Sigmoid colon (tissue), 7 donors: ENCODE data around the gene PACS1. TPM values are rescaled to one million over a fixed set of nuclear protein-coding genes. Genes with fewer than 3 reads are reported as not detected.
"Not testable (repeated sequence)": the region's sequence is repeated elsewhere in the genome, so short reads cannot be mapped to it uniquely, and the experiment has no call there.

Experiments used
- DNase-seq: peaks from one replicate; pipeline ENCODE4 v3.0.0-alpha.2; 2019
- H3K27ac ChIP-seq, 4 donors: fragments of 200-600 bp; sonication (generic); one replicate each; pipeline ENCODE4 v1.5.1; 2016 to 2019; ENCODE audit warnings: mild to moderate bottlenecking in 1 of 4
- H3K27me3 ChIP-seq, 3 donors: fragments of 200-600 bp; sonication (generic); one replicate each; pipeline ENCODE4 v1.5.1; 2019; ENCODE audit warnings: mild to moderate bottlenecking in 1 of 3
- H3K36me3 ChIP-seq, 4 donors: fragments of 200-600 bp; sonication (generic); one replicate each; pipeline ENCODE4 v1.5.1; 2016 to 2019
- H3K4me1 ChIP-seq, 4 donors: fragments of 200-600 bp; sonication (generic); one replicate each; pipeline ENCODE4 v1.5.1; 2017 to 2019
- H3K4me3 ChIP-seq, 4 donors: fragments of 200-600 bp; sonication (generic); one replicate each; pipeline ENCODE4 v1.5.1; 2017 to 2019; ENCODE audit warnings: mild to moderate bottlenecking in 2 of 4, moderate library complexity in 1 of 4
- H3K9me3 ChIP-seq, 4 donors: fragments of 200-600 bp in 3 of 4; sonication (generic) in 3 of 4; one replicate each; pipeline versions ENCODE4 v1.5.1 to v1.6.1; 2013 to 2019
- EP300 ChIP-seq, 4 donors: sonication (generic); formaldehyde crosslinking; IDR thresholded peaks; one replicate each; pipeline ENCODE4 v1.6.1; 2017; ENCODE audit warnings: antibody characterized with exemption in 4 of 4
- POLR2A ChIP-seq, 2 donors: fragments of 450-650 bp; IDR thresholded peaks; one replicate each; pipeline ENCODE4 v1.6.1; 2016; ENCODE audit warnings: antibody characterized with exemption in 2 of 2, mild to moderate bottlenecking in 2 of 2, moderate library complexity in 2 of 2
- POLR2AphosphoS5 ChIP-seq, 4 donors: sonication (generic); formaldehyde crosslinking; IDR thresholded peaks; one replicate each; pipeline ENCODE4 v1.6.1; 2017; ENCODE audit warnings: antibody characterized with exemption in 4 of 4
- WGBS, 2 donors: extraction: QIAGEN DNeasy Blood & Tissue Kit; methylation state at CpG; one replicate each; pipeline ENCODE4 v1.1.7; 2013; 5-methylcytosine and 5-hydroxymethylcytosine counted together
- intact Hi-C: fragments of 100-400 bp; cut with DNase I; formaldehyde crosslinking; loops from one replicate; pipeline ENCODE4 v1.15.1; 2023
- polyA plus RNA-seq, 3 donors: library from polyadenylated mRNA; stranded (reverse); fragments of 200-250 nt; gene quantifications; one replicate each; pipeline ENCODE4 v1.2.3, GENCODE V29; 2013
- total RNA-seq, 4 donors: library from RNA; depleted of rRNA; stranded (reverse); fragments of >200 nt; gene quantifications; one replicate each; pipeline ENCODE4 v1.1.0, GENCODE V29; 2016
- TF ChIP-seq, protein P1 (sequence below), 4 experiments: fragments of 450-650 bp in 3 of 4; fragments of 200-600 bp in 1 of 4; IDR thresholded peaks; one replicate each; pipeline ENCODE4 v1.5.1; 2016 to 2019; ENCODE audit warnings: antibody characterized with exemption in 4 of 4, mild to moderate bottlenecking in 3 of 4, moderate library complexity in 2 of 4
- donor health status: healthy with polysubstance abuse.
- donor health status: Bipolar disorder and iron deficiency.
- donor health status: healthy.

The PACS1 gene
- total and polyA plus RNA-seq, 7 donors, result 2.1 to 75.9 (median 22.8) TPM

DNA sequence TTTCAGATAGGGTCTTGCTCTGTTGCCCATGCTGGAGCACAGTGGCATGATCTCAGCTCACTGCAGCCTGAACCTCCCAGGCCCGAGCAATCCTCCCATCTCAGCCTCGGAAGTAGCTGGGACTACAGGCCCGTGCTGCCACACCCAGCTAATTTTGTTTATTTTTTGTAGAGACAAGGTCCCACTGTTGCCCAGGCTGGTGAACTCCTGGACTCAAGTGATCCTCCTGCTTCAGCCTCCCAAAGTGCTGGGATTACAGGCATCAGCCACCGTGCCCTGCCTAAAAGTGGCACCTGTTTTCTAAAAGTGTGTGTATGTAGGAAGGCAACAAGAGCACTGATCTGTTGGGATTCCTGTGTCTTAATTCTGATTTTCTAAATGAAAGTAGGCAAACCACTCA, 20.2 kb downstream of the PACS1 start:
- Histone ChIP-seq H3K27me3 (no peaks in the 10 kb centered on the region), H3K4me3 (no peak overlapping the region), H3K27ac (no peak overlapping the region), H3K36me3 (no peaks in the 10 kb centered on the region), H3K4me1 (peaks cover 0 to 2% (median under 1%) of the 10 kb centered on the region in 4 donors), H3K9me3 (no peaks in the 10 kb centered on the region)
- intact Hi-C loops, result no loop called here
- 50 to 83% methylated on average over 4 of the region's 4 CpGs for WGBS, 2 donors
- TF ChIP-seq POLR2A (IDR thresholded peaks at IDR 0.05) (no peak), EP300 (IDR thresholded peaks at IDR 0.05) (no peak), POLR2AphosphoS5 (IDR thresholded peaks at IDR 0.05) (no peak)
- TF ChIP-seq, protein P1, sequence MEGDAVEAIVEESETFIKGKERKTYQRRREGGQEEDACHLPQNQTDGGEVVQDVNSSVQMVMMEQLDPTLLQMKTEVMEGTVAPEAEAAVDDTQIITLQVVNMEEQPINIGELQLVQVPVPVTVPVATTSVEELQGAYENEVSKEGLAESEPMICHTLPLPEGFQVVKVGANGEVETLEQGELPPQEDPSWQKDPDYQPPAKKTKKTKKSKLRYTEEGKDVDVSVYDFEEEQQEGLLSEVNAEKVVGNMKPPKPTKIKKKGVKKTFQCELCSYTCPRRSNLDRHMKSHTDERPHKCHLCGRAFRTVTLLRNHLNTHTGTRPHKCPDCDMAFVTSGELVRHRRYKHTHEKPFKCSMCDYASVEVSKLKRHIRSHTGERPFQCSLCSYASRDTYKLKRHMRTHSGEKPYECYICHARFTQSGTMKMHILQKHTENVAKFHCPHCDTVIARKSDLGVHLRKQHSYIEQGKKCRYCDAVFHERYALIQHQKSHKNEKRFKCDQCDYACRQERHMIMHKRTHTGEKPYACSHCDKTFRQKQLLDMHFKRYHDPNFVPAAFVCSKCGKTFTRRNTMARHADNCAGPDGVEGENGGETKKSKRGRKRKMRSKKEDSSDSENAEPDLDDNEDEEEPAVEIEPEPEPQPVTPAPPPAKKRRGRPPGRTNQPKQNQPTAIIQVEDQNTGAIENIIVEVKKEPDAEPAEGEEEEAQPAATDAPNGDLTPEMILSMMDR (IDR thresholded peaks at IDR 0.05), result no peak
- no peak for DNase-seq

DNA sequence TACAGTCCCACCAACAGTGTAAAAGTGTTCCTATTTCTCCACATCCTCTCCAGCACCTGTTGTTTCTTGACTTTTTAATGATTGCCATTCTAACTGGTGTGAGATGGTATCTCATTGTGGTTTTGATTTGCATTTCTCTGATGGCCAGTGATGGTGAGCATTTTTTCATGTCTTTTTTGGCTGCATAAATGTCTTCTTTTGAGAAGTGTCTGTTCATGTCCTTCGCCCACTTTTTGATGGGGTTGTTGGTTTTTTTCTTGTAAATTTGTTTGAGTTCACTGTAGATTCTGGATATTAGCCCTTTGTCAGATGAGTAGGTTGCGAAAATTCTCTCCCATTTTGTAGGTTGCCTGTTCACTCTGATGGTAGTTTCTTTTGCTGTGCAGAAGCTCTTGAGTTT, 22.1 kb downstream of the PACS1 start:
- H3K36me3 ChIP-seq, DNase-seq, H3K27ac ChIP-seq, intact Hi-C loops, H3K27me3 ChIP-seq, H3K4me3 ChIP-seq, H3K9me3 ChIP-seq, H3K4me1 ChIP-seq: not testable (repeated sequence)
- 92 to 95% methylated on average over 2 of the region's 2 CpGs for WGBS, 2 donors

DNA sequence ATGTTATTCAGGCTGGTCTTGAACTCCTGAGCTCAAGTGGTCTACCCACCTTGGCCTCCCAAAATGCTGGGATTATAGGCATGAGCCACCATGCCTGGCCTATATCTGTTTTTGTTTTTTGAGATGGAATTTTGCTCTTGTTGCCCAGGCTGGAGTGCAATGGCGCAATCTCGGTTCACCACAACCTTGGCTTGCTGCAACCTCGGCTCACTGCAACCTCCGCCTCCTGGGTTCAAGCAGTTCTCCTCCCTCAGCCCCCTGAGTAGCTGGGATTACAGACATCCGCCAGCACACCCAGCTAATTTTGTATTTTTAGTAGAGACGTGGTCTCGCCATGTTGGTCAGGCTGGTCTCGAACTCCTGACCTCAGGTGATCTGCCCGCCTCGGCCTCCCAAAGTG, 29.7 kb downstream of the PACS1 start:
- H3K27ac ChIP-seq, H3K27me3 ChIP-seq, H3K9me3 ChIP-seq, H3K36me3 ChIP-seq, DNase-seq, H3K4me3 ChIP-seq, intact Hi-C loops: not testable (repeated sequence)
- 91 to 96% methylated on average over 10 of the region's 10 CpGs for WGBS, 2 donors
- peaks cover 0 to 12% (median 6%) of the 10 kb centered on the region in 4 donors for H3K4me1 ChIP-seq

DNA sequence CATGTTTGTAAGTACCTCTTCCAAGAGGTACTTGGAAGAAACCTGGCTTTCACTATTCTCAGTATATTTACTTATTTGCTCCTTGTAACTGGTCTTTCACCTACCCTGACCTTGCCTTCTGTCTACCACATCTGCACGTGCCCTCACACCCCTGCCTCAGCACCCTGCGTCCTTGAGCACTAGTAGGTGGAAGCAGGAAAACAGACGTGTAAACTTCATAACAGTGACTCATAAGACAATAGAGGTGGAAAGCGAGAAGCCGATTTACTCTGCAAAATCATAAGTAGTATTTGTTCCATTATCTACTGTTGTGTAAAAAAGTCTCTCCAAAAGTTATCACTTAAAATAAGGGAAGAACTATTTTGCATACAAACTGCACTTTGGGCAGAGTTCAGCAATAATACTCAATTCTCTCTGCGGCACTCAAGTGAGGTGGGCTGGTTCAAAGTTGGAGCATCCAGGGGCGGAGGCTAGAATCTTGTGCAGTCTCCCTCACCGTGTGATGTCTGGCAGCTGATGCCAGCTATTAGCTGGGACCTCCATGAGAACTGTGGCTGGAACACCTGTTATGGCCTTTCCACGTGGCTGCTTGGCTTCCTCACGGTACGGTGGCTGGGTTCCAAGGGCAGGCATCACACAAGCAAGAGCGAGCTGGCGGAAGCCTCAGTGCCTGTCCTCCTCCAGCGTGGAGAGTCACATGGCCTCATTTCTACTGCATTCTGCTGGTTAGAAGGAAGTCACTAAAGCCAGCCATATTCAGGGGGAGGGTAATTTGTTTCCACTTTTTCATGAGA, 30.4 kb downstream of the PACS1 start:
- no peaks in the 10 kb centered on the region for H3K27me3 ChIP-seq
- H3K9me3 ChIP-seq, result no peaks in the 10 kb centered on the region
- DNase-seq, result peak; percentile 78
- peak overlapping the region in 1 of 4 donors; percentile 25 for H3K27ac ChIP-seq
- H3K4me3 ChIP-seq, result no peak overlapping the region
- H3K4me1 ChIP-seq, result peaks cover 0 to 12% (median 6%) of the 10 kb centered on the region in 4 donors
- WGBS, 2 donors, result 39 to 40% methylated on average over 14 of the region's 14 CpGs
- H3K36me3 ChIP-seq, result peaks cover 0 to 5% (median 0%) of the 10 kb centered on the region in 4 donors
- TF ChIP-seq POLR2AphosphoS5 (IDR thresholded peaks at IDR 0.05) (no peak), EP300 (IDR thresholded peaks at IDR 0.05) (no peak)
- intact Hi-C loops, result no loop called here

DNA sequence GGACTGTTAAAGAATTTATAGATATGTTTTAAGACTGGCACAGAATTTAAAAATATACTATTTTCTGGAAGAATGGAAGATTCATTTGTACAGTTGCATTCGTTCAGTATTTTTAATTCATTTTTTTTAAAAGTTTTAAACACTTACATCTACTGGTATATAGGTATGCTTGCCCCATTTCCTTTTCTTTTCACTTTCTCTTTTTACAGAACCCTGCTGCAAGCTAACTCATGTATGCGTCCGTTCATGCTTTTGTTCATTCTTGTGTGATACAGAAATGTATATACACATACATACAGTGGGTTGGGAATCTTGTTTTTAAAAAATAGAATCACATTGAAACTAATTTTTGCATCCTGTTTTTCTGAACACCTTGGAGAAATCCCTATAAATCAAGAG, 31.0 kb downstream of the PACS1 start:
- H3K9me3 ChIP-seq, result no peaks in the 10 kb centered on the region
- H3K36me3 ChIP-seq, result peaks cover 0 to 5% (median 0%) of the 10 kb centered on the region in 4 donors
- TF ChIP-seq, protein P1 (IDR thresholded peaks at IDR 0.05), result no peak
- TF ChIP-seq EP300 (IDR thresholded peaks at IDR 0.05), result no peak
- no peak for TF ChIP-seq POLR2A (IDR thresholded peaks at IDR 0.05)
- TF ChIP-seq POLR2AphosphoS5 (IDR thresholded peaks at IDR 0.05), result no peak
- H3K27me3 ChIP-seq, result no peaks in the 10 kb centered on the region
- intact Hi-C loops, result no loop called here
- H3K27ac ChIP-seq, result no peak overlapping the region
- H3K4me3 ChIP-seq, result no peak overlapping the region
- no peak for DNase-seq
- peaks cover 0 to 12% (median 6%) of the 10 kb centered on the region in 4 donors for H3K4me1 ChIP-seq
- WGBS, 2 donors, result 49 to 72% methylated on average over 3 of the region's 3 CpGs

DNA sequence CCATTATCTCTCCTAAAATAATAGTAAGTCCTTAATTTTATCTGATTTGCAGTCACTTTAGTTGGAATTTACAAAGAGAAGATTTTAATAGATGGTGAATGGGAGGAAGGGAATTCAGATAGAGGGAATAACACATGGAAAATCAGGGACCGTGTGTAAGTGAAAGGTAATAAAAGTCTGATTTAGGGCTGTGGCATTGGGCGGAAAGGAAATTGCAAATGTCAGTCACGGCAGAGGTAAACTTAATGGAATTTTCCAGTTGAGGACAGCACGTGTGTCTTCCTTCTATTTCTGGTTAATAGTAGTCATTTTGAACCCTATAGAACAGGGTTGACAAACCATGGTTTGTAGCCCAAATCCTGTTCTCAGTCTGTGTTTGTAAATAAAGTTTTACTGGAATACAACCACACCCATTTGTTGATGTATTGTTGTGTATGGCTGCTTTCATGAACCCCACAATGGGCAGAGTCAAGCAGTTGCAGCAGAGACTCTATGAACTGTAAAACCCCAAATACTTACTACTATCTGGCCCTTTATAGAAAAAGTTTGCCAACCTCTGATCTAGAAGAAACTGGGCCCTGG, 34.1 kb downstream of the PACS1 start:
- no peak for DNase-seq
- intact Hi-C loops, result no loop called here

More for the DNA sequence above, 34.1 kb downstream of the PACS1 start:
- Histone ChIP-seq H3K36me3 (peaks cover 0 to under 1% (median 0%) of the 10 kb centered on the region in 4 donors), H3K27ac (no peak overlapping the region), H3K9me3 (no peaks in the 10 kb centered on the region), H3K4me3 (no peak overlapping the region), H3K27me3 (no peaks in the 10 kb centered on the region), H3K4me1 (peaks cover 0 to 12% (median 6%) of the 10 kb centered on the region in 4 donors)
- WGBS, 2 donors, result 78 to 81% methylated on average over 4 of the region's 4 CpGs
- TF ChIP-seq, protein P1 (IDR thresholded peaks at IDR 0.05), result no peak
- TF ChIP-seq POLR2A (IDR thresholded peaks at IDR 0.05) (no peak), POLR2AphosphoS5 (IDR thresholded peaks at IDR 0.05) (no peak), EP300 (IDR thresholded peaks at IDR 0.05) (no peak)
